Parathyroid adenoma (tissue), 2 donors: ENCODE data around the gene OR2W1.

ENCODE experiments used
- H2AFZ ChIP-seq: fragments of 300-600 bp; sonication (generic); one replicate; pipeline ENCODE4 v1.7.0; 2017; ENCODE audit warnings: antibody characterized with exemption, mild to moderate bottlenecking
- H3K27ac ChIP-seq: fragments of 300-600 bp; sonication (generic); one replicate; pipeline ENCODE4 v1.7.0; 2017
- H3K27me3 ChIP-seq: fragments of 300-600 bp; sonication (generic); one replicate; pipeline ENCODE4 v1.7.0; 2017; ENCODE audit warnings: low read length; ENCODE audit not compliant: control insufficient read depth, insufficient read depth
- H3K36me3 ChIP-seq: fragments of 300-600 bp; sonication (generic); one replicate; pipeline ENCODE4 v1.7.0; 2017; ENCODE audit warnings: low read length; ENCODE audit not compliant: control insufficient read depth, insufficient read depth
- H3K4me1 ChIP-seq: fragments of 300-600 bp; sonication (generic); one replicate; pipeline ENCODE4 v1.7.0; 2017; ENCODE audit warnings: control low read depth
- H3K4me2 ChIP-seq: fragments of 300-600 bp; sonication (generic); one replicate; pipeline ENCODE4 v1.7.0; 2017; ENCODE audit warnings: low read length
- H3K4me3 ChIP-seq: fragments of 300-600 bp; sonication (generic); one replicate; pipeline ENCODE4 v1.7.0; 2017; ENCODE audit warnings: low read depth, low read length
- H3K79me2 ChIP-seq: fragments of 300-600 bp; sonication (generic); one replicate; pipeline ENCODE4 v1.7.0; 2017; ENCODE audit warnings: control low read depth
- H3K9ac ChIP-seq: fragments of 300-600 bp; sonication (generic); one replicate; pipeline ENCODE4 v1.7.0; 2017; ENCODE audit warnings: mild to moderate bottlenecking
- H3K9me3 ChIP-seq: fragments of 300-600 bp; sonication (generic); one replicate; pipeline ENCODE4 v1.7.0; 2017; ENCODE audit warnings: low read length; ENCODE audit not compliant: control insufficient read depth
- TF ChIP-seq, protein P1 (sequence below): fragments of 300-600 bp; sonication (generic); IDR thresholded peaks from one replicate; pipeline ENCODE4 v1.7.0; 2017; ENCODE audit warnings: antibody characterized with exemption, mild to moderate bottlenecking
- donor health status: primary hyperparathyroidism.

The OR2W1 gene

DNA sequence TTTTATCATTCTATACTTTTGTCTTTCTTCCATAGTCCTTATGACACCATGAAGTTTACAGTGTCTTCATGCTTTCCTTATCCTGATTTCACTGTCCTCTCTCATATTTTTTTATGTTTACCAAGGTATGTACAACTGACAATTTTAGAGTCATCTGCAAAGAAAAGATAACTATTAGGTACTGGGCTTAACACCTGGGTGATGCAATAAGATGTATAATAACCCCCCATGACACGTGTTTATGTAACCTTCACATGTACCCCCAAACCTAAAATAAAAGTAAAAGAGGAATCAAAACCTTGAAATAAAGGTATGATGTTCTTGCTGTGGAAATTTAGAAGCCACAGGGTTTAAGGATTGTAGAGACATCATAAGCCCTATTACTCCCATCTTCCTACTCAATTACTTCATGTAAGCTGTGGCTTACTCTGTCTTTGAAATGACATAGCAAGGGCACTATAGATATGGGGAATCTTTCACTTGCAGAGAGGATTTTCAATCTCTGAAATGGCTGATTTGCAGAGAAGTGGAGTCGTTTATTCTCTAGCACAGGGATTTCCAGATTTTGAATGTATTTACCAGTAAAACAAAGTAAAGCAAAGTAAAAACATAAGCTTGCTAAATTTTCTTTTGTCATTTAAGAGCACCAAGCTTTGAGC is 18.9 kb downstream of the OR2W1 start:
- H3K9me3 ChIP-seq: no peaks in the 10 kb centered on the region
- no peaks in the 10 kb centered on the region for H3K79me2 ChIP-seq
- H3K27ac ChIP-seq: no peak overlapping the region
- TF ChIP-seq, protein P1, sequence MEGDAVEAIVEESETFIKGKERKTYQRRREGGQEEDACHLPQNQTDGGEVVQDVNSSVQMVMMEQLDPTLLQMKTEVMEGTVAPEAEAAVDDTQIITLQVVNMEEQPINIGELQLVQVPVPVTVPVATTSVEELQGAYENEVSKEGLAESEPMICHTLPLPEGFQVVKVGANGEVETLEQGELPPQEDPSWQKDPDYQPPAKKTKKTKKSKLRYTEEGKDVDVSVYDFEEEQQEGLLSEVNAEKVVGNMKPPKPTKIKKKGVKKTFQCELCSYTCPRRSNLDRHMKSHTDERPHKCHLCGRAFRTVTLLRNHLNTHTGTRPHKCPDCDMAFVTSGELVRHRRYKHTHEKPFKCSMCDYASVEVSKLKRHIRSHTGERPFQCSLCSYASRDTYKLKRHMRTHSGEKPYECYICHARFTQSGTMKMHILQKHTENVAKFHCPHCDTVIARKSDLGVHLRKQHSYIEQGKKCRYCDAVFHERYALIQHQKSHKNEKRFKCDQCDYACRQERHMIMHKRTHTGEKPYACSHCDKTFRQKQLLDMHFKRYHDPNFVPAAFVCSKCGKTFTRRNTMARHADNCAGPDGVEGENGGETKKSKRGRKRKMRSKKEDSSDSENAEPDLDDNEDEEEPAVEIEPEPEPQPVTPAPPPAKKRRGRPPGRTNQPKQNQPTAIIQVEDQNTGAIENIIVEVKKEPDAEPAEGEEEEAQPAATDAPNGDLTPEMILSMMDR: no peak
- no peak overlapping the region for H2AFZ ChIP-seq
- no peaks in the 10 kb centered on the region for H3K36me3 ChIP-seq
- H3K4me1 ChIP-seq: no peaks in the 10 kb centered on the region
- no peaks in the 10 kb centered on the region for H3K27me3 ChIP-seq
- no peak overlapping the region for H3K4me3 ChIP-seq
- H3K4me2 ChIP-seq: no peak overlapping the region
- H3K9ac ChIP-seq: no peak overlapping the region

DNA sequence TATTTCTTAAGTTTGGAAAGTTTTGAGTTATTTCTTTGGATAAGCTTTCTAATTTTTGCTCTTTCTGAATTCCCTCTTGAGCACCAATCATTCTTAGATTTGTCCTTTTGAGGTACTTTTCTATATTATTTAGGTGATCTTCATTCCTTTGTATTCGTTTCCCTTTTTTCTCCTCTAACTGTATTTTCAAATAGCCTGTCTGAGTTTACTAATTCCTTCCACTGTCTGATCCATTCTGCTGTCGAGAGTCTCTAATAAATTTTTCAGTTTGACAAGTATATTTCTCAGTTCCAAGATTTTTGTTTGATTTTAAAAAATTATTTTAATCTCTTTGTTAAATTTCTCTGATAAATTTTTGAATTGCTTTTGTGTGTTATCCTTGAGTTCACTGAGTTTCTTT is 23.5 kb downstream of the OR2W1 start:
- H3K9ac ChIP-seq: no peak overlapping the region
- H3K4me1 ChIP-seq: no peaks in the 10 kb centered on the region
- TF ChIP-seq, protein P1: no peak
- H3K27ac ChIP-seq: no peak overlapping the region
- no peak overlapping the region for H3K4me3 ChIP-seq
- H2AFZ ChIP-seq: no peak overlapping the region
- no peaks in the 10 kb centered on the region for H3K79me2 ChIP-seq
- no peaks in the 10 kb centered on the region for H3K27me3 ChIP-seq
- no peak overlapping the region for H3K4me2 ChIP-seq
- H3K9me3 ChIP-seq: no peaks in the 10 kb centered on the region
- no peaks in the 10 kb centered on the region for H3K36me3 ChIP-seq

DNA sequence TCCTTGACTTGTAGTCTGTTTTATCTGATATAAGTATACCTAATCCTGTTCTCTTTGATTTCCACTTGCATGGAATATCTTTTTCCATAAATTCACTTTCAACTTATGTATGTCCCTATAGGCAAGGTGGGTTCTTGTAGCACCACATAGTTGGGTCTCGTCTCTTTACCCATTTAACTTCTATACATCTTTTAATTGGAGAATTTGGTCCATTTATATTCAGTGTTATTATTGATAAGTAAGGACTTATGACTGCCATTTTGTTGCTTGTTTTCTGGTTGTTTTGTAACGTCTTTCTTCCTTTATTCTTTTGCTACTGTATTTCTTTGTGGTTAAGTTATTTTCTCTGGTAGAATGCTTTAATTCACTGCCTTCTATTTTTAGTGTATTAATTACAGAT is 25.3 kb downstream of the OR2W1 start:
- Histone ChIP-seq H3K9ac (no peak overlapping the region), H3K4me1 (no peaks in the 10 kb centered on the region), H3K79me2 (no peaks in the 10 kb centered on the region), H3K36me3 (no peaks in the 10 kb centered on the region), H3K27me3 (no peaks in the 10 kb centered on the region), H3K27ac (no peak overlapping the region), H3K9me3 (no peaks in the 10 kb centered on the region), H2AFZ (no peak overlapping the region), H3K4me2 (no peak overlapping the region), H3K4me3 (no peak overlapping the region)
- TF ChIP-seq, protein P1: no peak

DNA sequence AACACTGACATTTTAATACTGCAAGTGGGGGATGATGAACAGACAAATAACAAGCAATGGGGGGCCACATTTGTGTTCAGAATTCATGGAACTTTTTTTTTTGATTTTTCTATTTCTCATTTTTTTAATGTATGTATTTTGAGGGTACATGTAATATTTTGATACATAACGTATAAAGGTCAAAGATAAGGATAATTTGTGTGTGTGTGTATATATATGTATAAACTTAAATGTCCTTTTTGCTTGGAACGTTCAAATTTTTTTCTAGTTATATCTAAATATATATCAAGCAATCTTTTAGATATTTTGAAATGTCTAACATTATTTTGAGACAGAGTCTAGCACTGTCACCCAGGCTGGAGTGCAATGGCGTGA is 27.6 kb downstream of the OR2W1 start:
- TF ChIP-seq, protein P1: no peak
- no peaks in the 10 kb centered on the region for H3K79me2 ChIP-seq
- no peak overlapping the region for H2AFZ ChIP-seq
- no peaks in the 10 kb centered on the region for H3K9me3 ChIP-seq
- H3K36me3 ChIP-seq: no peaks in the 10 kb centered on the region
- peak overlapping the region; percentile 85 for H3K4me2 ChIP-seq
- no peak overlapping the region for H3K27ac ChIP-seq
- no peaks in the 10 kb centered on the region for H3K27me3 ChIP-seq
- H3K9ac ChIP-seq: no peak overlapping the region
- H3K4me3 ChIP-seq: no peak overlapping the region
- no peaks in the 10 kb centered on the region for H3K4me1 ChIP-seq
